Central memory CD8-positive, alpha-beta T cell (primary cell): ENCODE measurements around the gene RGMA.
"Not testable (repeated sequence)": the region's sequence is repeated elsewhere in the genome, so short reads cannot be mapped to it uniquely, and the experiment has no call there.

Experiments
- ATAC-seq: fragments of 150-1000 bp; cut with Tn5 transposase; replicated peaks from 2 replicates; pipeline ENCODE4 v1.10.0; 2022; ENCODE audit warnings: mild to moderate bottlenecking, moderate FRiP score, moderate number of reproducible peaks; ENCODE audit not compliant: poor library complexity, severe bottlenecking; ENCODE audit errors: extremely low read depth
- DNase-seq, 2 donors: peaks; one replicate each; pipeline ENCODE4 v3.0.0; 2021; ENCODE audit warnings: low spot score in 2 of 2
- H3K27ac Mint-ChIP-seq: one replicate; pipeline ENCODE4 v1.8.0; 2022; ENCODE audit warnings: low read depth, mild to moderate bottlenecking, moderate library complexity, mixed read lengths
- H3K27me3 Mint-ChIP-seq: one replicate; pipeline ENCODE4 v1.8.0; 2022; ENCODE audit warnings: mixed read lengths
- H3K36me3 Mint-ChIP-seq: one replicate; pipeline ENCODE4 v1.8.0; 2022; ENCODE audit warnings: mild to moderate bottlenecking, moderate library complexity, mixed read lengths; ENCODE audit not compliant: insufficient read depth
- H3K4me1 Mint-ChIP-seq: one replicate; pipeline ENCODE4 v1.8.0; 2022; ENCODE audit warnings: mixed read lengths
- H3K4me3 Mint-ChIP-seq: one replicate; pipeline ENCODE4 v1.8.0; 2022; ENCODE audit warnings: mild to moderate bottlenecking, moderate library complexity, mixed read lengths
- H3K9me3 Mint-ChIP-seq: one replicate; pipeline ENCODE4 v1.8.0; 2022; ENCODE audit warnings: mixed read lengths

The RGMA gene

GRCh38 chr15:93032515-93033206, 56.4 kb downstream of the RGMA start:
- H3K4me3 Mint-ChIP-seq, H3K9me3 Mint-ChIP-seq, H3K27me3 Mint-ChIP-seq, ATAC-seq, H3K27ac Mint-ChIP-seq, H3K36me3 Mint-ChIP-seq, DNase-seq: not testable (repeated sequence)
- H3K4me1 Mint-ChIP-seq: peaks cover 21% of the 10 kb centered on the region

- peaks cover 12% of the 10 kb centered on the region for H3K36me3 Mint-ChIP-seq
- H3K9me3 Mint-ChIP-seq, H3K27ac Mint-ChIP-seq, H3K4me3 Mint-ChIP-seq, DNase-seq, ATAC-seq, H3K27me3 Mint-ChIP-seq: not testable (repeated sequence)
- peaks cover 22% of the 10 kb centered on the region for H3K4me1 Mint-ChIP-seq
Measured at GRCh38 chr15:93031557-93032384, 57.2 kb downstream of the RGMA start.

- DNase-seq (no peak), ATAC-seq (no peak)
- Mint-ChIP-seq H3K4me1 (peaks cover 25% of the 10 kb centered on the region), H3K9me3 (no peaks in the 10 kb centered on the region), H3K4me3 (no peak overlapping the region), H3K27ac (no peak overlapping the region), H3K27me3 (no peaks in the 10 kb centered on the region), H3K36me3 (peaks cover 14% of the 10 kb centered on the region)
Measured at GRCh38 chr15:93031103-93031464, 57.9 kb downstream of the RGMA start.

GRCh38 chr15:93030430-93031102, 58.4 kb downstream of the RGMA start:
- H3K4me3 Mint-ChIP-seq: no peak overlapping the region
- no peaks in the 10 kb centered on the region for H3K9me3 Mint-ChIP-seq
- DNase-seq (peak; percentile 53 to 64), ATAC-seq (peak; percentile 85)
- H3K27ac Mint-ChIP-seq: no peak overlapping the region
- no peaks in the 10 kb centered on the region for H3K27me3 Mint-ChIP-seq
- H3K4me1 Mint-ChIP-seq: peaks cover 26% of the 10 kb centered on the region
- peaks cover 16% of the 10 kb centered on the region for H3K36me3 Mint-ChIP-seq

GRCh38 chr15:93029836-93030429, 59.1 kb downstream of the RGMA start:
- peak overlapping the region; percentile 26 for H3K27ac Mint-ChIP-seq
- H3K9me3 Mint-ChIP-seq: no peaks in the 10 kb centered on the region
- H3K4me1 Mint-ChIP-seq: peaks cover 32% of the 10 kb centered on the region
- no peak for ATAC-seq
- H3K27me3 Mint-ChIP-seq: no peaks in the 10 kb centered on the region
- H3K4me3 Mint-ChIP-seq: no peak overlapping the region
- peaks cover 23% of the 10 kb centered on the region for H3K36me3 Mint-ChIP-seq
- DNase-seq: no peak

GRCh38 chr15:93029214-93029835, 59.7 kb downstream of the RGMA start:
- H3K4me3 Mint-ChIP-seq: no peak overlapping the region
- H3K4me1 Mint-ChIP-seq: peaks cover 38% of the 10 kb centered on the region

GRCh38 chr15:93028632-93029213, 60.3 kb downstream of the RGMA start:
- no peaks in the 10 kb centered on the region for H3K27me3 Mint-ChIP-seq
- H3K4me3 Mint-ChIP-seq: no peak overlapping the region
- no peak for ATAC-seq
- DNase-seq: no peak
- peaks cover 43% of the 10 kb centered on the region for H3K4me1 Mint-ChIP-seq
- H3K27ac Mint-ChIP-seq: peak overlapping the region; percentile 29
- H3K9me3 Mint-ChIP-seq: no peaks in the 10 kb centered on the region
- H3K36me3 Mint-ChIP-seq: peaks cover 35% of the 10 kb centered on the region

More at GRCh38 chr15:93029214-93029835, 59.7 kb downstream of the RGMA start:
- no peaks in the 10 kb centered on the region for H3K9me3 Mint-ChIP-seq
- H3K27ac Mint-ChIP-seq: peak overlapping the region; percentile 26
- no peaks in the 10 kb centered on the region for H3K27me3 Mint-ChIP-seq
- ATAC-seq (no peak), DNase-seq (no peak)
- peaks cover 29% of the 10 kb centered on the region for H3K36me3 Mint-ChIP-seq

- Mint-ChIP-seq H3K4me3 (no peak overlapping the region), H3K36me3 (peaks cover 40% of the 10 kb centered on the region)
Measured at GRCh38 chr15:93028111-93028631, 60.8 kb downstream of the RGMA start.

GRCh38 chr15:93027413-93027812, 61.6 kb downstream of the RGMA start:
- H3K27me3 Mint-ChIP-seq: no peaks in the 10 kb centered on the region
- peaks cover 48% of the 10 kb centered on the region for H3K36me3 Mint-ChIP-seq
- H3K4me3 Mint-ChIP-seq: no peak overlapping the region
- ATAC-seq (no peak), DNase-seq (no peak)
- peak overlapping the region; percentile 35 for H3K27ac Mint-ChIP-seq
- H3K9me3 Mint-ChIP-seq: no peaks in the 10 kb centered on the region
- H3K4me1 Mint-ChIP-seq: peaks cover 56% of the 10 kb centered on the region

More at GRCh38 chr15:93028111-93028631, 60.8 kb downstream of the RGMA start:
- Mint-ChIP-seq H3K27me3 (no peaks in the 10 kb centered on the region), H3K27ac (peak overlapping the region; percentile 29), H3K4me1 (peaks cover 49% of the 10 kb centered on the region), H3K9me3 (no peaks in the 10 kb centered on the region)
- no peak for DNase-seq
- ATAC-seq: no peak

- H3K27ac Mint-ChIP-seq: peak overlapping the region; percentile 66
- peaks cover 58% of the 10 kb centered on the region for H3K36me3 Mint-ChIP-seq
- H3K4me3 Mint-ChIP-seq: no peak overlapping the region
- no peaks in the 10 kb centered on the region for H3K27me3 Mint-ChIP-seq
- peaks cover 66% of the 10 kb centered on the region for H3K4me1 Mint-ChIP-seq
- H3K9me3 Mint-ChIP-seq: no peaks in the 10 kb centered on the region
- ATAC-seq: no peak
- no peak for DNase-seq
Measured at GRCh38 chr15:93026380-93026817, 62.6 kb downstream of the RGMA start.

GRCh38 chr15:93025625-93025982, 63.4 kb downstream of the RGMA start:
- H3K4me3 Mint-ChIP-seq: no peak overlapping the region
- H3K36me3 Mint-ChIP-seq: peaks cover 66% of the 10 kb centered on the region
- H3K9me3 Mint-ChIP-seq: no peaks in the 10 kb centered on the region
- peaks cover 67% of the 10 kb centered on the region for H3K4me1 Mint-ChIP-seq
- no peak for DNase-seq
- peak overlapping the region; percentile 66 for H3K27ac Mint-ChIP-seq
- ATAC-seq: peak; percentile 50
- no peaks in the 10 kb centered on the region for H3K27me3 Mint-ChIP-seq
